NCI-H2196 (cell line): ENCODE results near the gene BCAT1.
A peak's percentile ranks its signal among the peaks of the same experiment; 100 is the strongest.

Experiments used
- DNase-seq: peaks from one replicate; lab custom pipeline; 2025; ENCODE audit not compliant: unreplicated experiment; lab: John Stamatoyannopoulos, UW

BCAT1 gene, protein sequence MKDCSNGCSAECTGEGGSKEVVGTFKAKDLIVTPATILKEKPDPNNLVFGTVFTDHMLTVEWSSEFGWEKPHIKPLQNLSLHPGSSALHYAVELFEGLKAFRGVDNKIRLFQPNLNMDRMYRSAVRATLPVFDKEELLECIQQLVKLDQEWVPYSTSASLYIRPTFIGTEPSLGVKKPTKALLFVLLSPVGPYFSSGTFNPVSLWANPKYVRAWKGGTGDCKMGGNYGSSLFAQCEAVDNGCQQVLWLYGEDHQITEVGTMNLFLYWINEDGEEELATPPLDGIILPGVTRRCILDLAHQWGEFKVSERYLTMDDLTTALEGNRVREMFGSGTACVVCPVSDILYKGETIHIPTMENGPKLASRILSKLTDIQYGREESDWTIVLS

DNA sequence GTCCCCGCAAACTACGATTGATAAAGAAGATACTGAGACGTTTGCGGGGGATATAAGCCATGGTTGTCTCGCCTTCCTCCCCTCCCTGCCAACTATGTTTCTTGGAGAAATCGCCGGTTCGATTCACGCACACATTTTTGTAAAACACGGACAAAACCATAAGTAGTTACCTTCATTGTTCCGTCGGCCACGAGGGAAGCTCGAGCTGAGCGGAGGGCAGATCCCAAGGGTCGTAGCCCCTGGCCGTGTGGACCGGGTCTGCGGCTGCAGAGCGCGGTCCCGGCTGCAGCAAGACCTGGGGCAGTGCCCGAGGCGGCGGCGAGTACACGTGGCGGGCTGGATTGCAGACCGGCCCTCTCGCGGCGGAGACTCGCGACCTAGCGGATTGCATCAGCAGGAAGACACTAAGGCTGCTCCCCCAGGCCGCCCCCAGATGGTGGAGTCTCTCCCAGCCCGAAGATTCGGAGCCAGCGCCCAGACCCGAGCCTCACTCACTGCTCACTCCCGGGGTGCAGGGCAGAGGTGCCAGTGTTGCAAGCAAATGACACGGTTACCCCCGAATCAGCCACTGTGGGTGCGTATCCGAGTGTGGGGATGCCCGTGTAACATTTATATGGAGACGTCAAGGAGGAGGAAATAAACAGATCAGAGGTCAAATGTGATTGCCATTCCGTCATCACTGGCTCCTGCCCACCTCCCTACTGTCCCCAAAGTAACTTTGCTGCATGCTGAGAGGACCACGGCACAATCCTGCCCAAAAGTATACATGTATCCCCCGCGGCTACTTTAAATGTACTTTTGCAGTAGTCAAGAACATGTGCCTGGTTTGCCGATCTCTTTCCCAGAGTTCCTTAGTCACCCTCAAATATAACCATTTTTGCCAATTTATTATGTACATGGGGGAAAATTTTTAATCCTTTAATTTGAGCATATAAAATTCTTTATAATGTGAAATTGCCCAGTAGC lies at the start of gene BCAT1:
Gene BCAT1, minus strand, starts transcription at position 345 of the 966 bp plus-strand sequence. Its CDS starts 169 bp downstream, at position 176.
- DNase-seq: no peak

DNA sequence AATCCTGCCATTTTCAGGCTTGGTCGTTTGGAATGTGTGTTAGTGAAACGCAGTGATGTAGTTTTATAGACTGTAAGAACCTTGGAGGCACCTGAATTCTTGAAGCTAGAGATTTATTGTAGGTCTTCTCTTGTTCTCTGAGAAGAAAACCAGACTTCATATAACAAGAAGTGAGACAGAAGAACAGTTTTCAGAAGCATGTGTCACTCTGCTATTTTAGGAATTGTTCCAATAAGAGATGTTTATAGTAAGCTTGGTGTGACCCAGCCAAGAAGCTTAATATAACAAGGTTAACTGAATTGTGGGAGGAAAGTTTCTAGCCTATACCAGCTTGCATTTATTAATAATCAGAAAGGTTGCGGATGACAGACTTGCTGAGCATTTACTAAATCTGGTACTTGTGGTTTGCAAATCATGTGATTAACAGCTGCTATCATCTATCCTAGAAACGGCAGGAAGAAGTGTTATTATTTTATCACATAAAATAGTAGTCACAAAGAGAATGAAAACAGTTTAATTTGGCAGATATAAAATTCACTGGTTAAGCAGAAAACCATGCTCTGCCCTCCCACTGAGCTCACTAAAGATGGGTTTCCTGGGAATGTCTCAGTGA lies 49.2 kb upstream of the BCAT1 start:
- DNase-seq: no peak

DNA sequence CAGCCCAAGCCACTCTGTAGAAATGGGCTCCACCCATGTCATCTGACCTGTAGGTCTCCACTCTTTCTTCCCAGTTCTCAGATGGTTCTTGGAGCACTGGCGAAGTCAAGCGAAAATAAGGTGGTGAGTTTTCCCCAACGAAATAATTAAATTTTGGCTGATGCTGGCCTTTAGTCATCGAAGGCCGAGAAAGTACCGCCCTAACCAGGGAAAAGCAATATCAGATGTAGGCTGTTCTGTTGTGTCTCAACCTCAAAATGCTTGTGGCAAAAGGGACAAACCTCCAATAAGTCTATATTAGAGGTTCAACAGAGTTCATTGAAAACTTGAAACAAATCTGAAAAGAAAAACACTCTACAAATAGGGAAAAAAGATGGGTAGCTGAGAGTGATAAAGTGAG lies 48.6 kb upstream of the BCAT1 start:
- no peak for DNase-seq

DNA sequence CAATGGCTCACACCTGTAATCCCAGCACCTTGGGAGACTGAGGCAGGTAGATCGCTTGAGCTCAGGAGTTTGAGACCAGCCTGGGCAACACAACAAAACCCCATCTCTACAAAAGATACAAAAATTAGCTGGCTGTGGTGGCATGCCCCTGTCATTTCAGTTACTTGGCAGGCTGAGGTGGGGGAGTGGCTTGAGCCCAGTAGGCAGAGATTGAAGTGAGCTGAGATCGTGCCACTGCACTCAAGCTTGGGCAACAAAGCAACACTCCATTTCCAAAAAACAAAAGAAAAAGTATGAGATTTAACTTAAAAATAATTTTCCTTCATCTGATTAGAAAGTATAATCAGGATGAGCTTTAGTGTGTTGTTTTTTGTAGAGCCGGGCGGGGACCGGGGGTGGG lies 47.9 kb upstream of the BCAT1 start:
- no peak for DNase-seq

DNA sequence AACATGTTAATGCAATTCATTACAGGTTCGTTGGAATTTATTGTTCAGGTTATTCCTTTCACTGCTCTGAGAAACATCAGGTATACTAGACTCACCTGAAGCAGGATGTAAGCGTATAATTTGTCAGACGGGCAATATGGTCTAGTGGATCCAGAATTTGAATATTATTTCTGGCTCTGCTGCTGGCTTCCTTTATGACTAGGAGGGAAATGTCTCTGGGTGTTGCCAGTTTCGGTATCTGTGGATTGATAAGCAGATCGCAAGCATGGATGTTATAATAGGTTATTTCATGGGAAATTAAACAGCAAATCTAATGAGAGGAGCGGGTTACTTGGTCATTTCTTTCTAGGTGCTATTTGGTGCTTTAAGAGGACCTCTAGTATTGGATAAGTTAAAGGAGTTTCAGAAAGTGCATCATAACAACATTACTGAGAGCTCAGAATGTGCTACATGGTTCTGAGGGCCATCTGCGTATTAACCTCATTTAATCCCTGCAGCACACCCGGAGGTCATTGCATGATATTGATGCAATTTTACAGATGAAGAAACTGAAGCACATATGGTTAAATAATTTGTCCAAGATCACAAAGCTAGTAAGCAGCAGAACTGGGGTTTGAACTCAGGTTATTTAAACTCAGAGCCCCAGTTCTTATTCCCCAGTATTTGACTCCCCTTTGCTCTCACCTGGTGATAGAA lies 47.3 kb upstream of the BCAT1 start:
- DNase-seq: no peak

DNA sequence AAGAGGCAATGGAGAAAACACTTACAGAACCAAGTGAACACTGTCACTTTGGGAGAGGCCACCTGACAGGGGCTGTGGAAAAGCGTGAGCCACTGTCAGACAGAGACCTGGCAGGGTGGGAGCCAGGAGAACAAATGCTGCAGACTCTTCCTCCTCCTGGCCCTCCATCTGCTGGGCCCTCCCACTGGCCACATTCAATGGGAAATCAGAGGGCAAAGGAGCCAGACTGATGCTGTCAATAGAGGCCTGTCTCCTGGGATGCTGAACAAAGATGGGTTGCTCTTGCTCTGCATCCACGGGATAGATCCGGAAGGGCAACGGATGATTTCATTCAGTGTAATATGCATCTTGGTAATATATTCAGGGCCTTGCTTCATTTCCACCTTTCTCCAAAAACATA lies 44.9 kb upstream of the BCAT1 start:
- DNase-seq: no peak

DNA sequence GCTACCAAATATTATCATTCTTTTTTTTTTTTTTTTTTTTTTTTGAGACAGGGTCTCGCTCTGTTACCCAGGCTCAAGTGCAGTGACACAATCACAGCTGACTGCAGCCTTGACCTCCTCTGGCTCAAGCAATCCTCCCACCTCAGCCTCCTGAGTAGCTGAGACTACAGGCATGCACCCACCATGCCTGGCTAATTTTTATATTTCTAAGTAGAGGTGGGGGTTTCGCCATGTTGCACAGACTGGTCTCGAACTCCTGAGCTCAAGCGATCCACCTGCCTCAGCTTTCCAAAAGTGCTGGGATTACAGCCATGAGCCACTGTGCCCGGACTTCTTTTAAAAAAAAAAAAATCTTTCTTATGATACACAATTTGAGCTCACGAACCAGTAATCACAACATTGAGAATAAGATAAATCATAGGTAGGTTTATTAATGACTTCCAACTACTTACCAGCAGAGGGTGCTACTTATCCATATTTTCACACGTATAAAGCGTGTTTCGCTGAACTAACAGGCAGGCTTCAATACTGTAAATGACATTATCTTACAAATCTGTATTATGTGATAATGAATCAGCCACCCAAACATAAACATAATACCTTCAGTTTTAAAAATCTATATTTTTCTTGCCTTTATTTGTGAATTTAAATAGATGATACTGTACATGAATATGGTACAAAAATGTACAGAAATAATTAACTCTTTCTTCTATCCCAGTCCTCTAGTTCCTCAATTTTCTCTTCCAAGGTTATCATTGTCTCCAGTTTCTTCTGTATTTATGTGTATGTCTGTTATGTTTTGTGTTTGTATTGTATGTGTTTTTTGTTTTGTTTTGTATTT lies 42.5 kb upstream of the BCAT1 start:
- peak; percentile 91 for DNase-seq

DNA sequence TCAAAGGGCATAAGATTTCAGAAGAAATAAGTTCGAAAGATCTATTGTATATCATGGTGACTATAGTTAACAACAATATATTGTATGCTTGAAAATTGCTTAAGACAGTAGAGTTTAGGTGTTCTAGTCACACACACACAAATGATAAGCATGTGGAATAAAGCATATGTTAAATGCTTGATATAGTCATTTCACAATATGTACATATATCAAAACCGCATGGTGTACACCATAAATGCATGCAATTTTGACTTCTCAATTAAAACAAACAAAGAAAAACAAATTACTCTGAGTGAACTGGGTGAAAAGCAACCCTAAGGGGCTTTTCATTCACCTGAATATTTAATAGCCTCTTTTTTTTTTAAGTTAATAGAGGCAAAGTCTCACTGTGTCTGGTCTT lies 40.3 kb upstream of the BCAT1 start:
- no peak for DNase-seq

DNA sequence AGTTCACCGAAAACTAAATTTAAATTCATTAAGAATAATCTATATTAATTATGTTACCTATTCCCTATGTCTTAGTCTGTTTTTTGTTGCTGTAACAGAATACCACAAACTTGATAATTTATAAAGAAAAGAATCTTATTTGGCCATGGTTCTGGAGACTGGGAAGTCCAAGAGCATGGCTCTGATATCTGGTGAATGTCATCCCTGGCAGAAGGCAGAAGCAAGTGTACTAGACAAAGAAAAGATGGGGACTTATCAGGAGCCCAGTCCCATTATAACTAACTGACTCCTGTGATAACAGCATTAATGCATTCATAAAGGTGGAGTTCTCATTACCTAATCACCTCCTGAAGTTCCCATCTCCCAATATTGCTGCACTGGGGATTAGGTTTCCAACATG lies 33.3 kb upstream of the BCAT1 start:
- DNase-seq: no peak

DNA sequence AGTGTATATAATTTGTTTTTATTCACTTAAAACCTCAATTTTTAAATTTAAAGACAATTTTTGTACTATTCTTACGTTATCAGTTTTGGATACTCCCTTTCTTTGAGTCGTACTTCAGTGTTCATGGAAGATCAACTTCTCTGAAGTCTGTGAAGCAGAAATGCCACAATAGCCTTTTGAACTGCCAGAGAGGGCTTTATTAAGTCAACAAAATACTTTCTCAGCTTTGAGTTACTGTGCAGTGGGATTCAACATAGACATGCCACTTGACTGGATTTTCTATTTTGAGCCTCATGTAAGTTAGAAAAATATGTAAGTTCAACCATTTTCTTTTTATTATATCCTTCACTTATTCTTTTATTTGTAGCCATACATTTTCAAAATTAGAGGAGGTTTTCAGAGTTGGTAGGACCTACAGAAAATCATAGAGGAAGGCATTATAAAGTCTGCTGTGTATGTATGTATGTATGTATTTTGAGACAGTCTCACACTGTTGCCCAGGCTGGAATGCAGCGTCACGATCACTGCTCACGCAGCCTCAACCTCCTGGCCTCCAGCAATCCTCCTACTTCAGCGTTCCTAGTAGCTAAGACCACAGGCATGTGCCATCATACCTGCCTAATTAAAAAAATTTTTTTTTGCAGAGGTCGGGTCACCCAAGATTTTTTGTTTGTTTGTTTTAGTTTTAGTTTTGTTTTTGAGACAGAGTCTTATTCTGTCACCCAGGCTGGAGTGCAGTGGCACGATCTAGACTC lies 31.3 kb upstream of the BCAT1 start:
- DNase-seq: no peak

DNA sequence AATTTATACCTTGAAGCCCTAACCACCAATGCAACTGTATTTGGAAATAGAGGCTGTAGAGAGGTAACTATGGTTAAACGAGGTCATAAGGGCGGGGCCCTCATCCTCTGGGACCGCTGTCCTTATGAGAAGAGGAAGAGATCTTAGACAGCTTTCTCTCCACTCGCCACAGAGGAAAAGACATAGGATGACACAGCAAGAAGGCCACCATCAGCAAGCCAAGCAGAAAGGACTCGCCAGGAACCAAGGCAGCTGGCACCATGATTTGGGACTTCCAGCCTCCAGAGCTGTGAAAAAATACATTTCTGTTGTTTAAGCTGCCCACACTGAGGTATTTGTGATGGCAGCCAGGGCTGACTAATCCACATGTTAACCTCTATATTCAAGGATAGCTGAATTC lies 30.4 kb upstream of the BCAT1 start:
- no peak for DNase-seq

DNA sequence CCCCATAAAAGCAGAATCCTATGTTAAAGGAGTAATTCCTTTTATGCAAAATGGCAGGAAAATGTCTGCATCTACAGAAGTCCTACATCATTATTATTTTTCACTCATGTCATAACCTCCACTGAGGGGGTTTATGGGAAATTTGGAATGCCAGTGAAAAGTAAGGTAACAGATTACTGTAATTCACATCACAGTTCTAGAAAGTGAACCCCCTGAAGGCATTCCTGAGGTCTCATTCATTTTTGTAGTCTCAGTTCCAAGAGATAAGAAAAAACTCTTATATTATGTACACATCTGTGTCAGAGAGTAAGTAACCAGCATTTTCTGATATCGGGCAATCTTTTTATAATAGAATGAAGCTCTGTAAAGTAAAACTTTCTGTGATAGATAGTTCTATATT lies 28.8 kb upstream of the BCAT1 start:
- no peak for DNase-seq

DNA sequence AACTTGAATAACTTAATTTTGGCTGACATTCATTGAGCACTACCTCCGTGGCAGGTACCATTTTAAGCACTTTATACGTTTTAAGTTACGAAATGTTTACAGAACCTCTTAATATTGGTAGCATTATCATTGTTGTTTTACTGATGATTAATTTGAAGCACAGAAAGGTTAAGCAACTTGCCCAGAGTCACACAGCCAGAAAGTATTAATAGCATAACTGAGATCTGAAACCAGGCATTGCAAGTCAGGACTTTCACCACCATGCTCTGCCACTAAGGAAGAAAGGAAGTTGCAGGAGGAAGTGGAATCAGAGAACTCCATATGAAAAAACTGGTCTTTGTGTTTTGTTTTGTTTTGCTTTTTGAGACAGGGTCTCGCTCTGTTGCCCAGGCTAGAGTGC lies 28.2 kb upstream of the BCAT1 start:
- DNase-seq: no peak

DNA sequence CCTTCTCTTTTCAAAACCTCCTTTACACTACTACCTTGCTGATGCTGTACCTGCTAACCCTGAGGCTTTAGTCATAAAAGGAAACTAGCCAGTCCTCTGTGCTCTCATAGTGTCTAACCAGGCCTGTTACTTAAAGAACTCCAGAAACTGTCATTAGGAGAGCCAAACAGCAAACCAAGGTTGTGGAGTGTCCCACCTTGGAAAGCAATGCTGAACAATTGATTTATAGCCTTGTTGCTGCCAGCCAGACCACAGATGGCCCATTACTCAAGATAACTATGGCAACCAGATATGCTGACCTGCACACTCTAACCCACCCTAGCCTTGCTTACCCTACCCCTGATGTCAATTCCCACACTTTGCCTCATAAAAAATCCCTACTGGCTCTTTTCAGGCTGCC lies 26.5 kb upstream of the BCAT1 start:
- DNase-seq: no peak

DNA sequence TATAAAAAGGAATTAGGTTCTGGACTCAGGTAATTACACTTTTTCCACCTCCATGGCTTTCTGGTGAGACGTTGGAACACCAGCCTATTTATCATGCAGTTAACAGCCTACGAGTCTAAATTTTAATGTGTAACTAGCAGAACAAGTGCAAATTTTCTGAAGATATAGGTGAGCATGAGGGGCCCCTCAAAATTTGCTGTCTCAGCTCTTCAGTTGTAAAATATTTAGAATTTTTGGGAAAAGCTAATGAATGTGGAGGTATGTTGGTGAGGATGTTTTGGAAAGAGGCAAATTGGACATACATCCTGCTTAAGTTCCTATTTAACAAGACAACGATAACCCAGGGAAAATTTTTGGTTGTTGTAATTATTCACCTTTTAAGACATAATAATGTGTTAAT lies 25.3 kb upstream of the BCAT1 start:
- DNase-seq: no peak

DNA sequence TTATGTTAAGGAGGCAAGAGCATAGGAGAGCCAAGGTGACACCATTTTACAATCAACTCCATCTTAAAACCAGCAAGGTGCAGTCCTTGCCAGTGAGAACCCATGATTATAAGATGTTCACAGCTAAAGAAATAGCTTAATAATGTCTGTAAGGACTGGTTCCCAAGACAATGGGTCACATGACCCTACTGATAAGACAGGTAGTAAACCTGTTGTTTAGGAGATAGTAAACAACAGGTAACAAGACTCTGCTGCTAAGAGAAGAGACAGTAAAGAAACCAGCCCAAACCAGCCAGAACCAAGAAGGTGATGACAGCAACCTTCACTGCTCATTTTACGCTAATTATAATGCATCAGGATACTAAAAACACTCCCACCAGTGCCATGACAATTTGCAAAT lies 23.2 kb upstream of the BCAT1 start:
- no peak for DNase-seq

DNA sequence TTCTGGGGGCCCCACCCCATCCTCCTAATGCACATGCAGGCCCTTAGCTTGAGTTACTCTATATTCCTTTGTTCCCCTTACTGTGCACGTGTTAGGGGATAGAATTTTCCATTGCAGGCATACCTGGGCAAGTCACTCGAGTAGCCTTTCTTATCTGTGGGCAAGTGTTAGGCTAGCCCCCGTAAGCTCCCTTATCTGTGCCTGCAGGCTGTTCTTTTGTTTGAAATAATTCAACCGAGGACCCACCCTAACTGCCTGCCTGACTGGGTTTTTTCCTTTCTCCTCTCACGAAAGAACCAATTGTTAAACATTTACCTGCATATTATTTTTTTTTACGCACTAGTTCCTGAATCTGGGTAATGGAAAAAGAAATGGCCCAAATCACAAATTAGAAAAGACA lies 21.3 kb upstream of the BCAT1 start:
- DNase-seq: no peak

DNA sequence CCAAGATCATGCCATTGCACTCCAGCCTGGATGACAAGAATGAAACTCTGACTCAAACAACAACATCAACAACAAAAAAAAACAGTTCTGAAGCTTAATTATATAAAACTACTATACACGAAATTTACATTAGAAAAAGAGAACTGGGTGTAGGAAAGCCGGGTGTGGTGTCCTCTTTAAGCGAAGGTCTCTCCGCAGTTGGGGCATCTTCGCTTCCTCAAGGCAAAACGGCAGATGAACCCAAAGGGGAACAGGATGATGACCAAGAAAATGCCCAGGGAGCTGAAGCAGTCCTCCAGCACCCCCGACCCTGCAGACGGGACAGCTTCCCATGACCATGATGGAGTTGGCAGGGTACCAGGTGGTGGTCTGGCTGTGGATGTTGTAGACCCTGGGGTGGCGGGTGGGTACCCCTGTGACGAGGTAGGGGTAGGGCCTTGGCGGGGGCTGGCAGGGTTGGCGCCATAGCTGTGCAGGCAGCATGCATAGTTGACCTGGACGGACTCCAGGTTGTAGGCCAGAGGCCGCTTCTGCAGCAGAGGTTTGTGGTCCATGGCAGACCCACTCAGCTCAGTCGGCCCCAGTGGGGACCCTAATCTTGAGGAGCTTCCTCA lies 18.2 kb upstream of the BCAT1 start:
- DNase-seq: no peak

DNA sequence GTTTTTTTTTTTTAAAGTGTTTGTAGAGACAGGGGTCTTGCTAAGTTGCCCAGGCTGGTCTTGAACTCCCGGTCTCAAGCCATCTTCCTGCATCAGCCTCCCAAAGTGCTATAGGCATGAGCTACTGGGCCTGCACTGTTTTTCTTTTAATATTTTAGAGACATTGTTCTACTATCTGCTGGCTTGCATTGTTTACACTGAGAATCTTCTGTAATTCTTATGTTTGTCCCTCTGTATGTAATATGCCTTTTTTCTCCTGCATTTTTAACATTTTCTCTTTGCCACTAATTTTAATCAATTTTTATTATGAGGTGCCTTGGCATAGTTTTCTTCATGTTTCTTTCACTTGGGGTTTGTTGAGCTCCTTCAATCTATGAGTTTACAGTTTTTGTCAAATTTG lies 15.4 kb upstream of the BCAT1 start:
- DNase-seq: no peak
